A549 (cell line): ENCODE data around the gene M6PR. TPM values are rescaled to one million over a fixed set of nuclear protein-coding genes. Genes with fewer than 3 reads are reported as not detected.

Experiments
- ATAC-seq, 2 experiments: fragments of 200-7000 bp in 1 of 2; fragments of >200 bp in 1 of 2; cut with Nextera tagmentation in 1 of 2; cut with Tn5 transposase in 1 of 2; 3 replicates each; pipeline versions ENCODE4 v1.8.0 to v1.9.1; 2018 to 2020; ENCODE audit warnings: mild to moderate bottlenecking in 1 of 2, moderate library complexity in 1 of 2
- CTCF ChIA-PET: fragments of 300-600 bp; sonication (Branson Sonifier 250); formaldehyde crosslinking; extraction: SDS; loops from one replicate; lab custom pipeline; 2021; ENCODE audit warnings: antibody characterized with exemption, inconsistent platforms; lab: Yijun Ruan, JAX
- POLR2A ChIA-PET: fragments of 350-600 bp; formaldehyde crosslinking; extraction: SDS; loops from one replicate; lab custom pipeline; 2021; ENCODE audit warnings: antibody characterized with exemption, inconsistent platforms; lab: Yijun Ruan, JAX
- DNase-seq, 2 experiments: peaks; one replicate each; pipeline versions ENCODE4 v3.0.0 to v3.0.0-alpha.2; 2011 to 2016; ENCODE audit warnings: low read depth in 1 of 2, low spot score in 1 of 2
- FAIRE-seq: peaks from 2 replicates; lab custom pipeline; 2011; peaks lifted over from hg19 to GRCh38; lab: Jason Lieb, UNC
- H3K27ac ChIP-seq, 2 experiments: fragments of >200 bp; sonication (Bioruptor Twin); formaldehyde crosslinking; 3 replicates each; pipeline ENCODE4 v1.5.1; 2016 to 2017
- H3K4me1 ChIP-seq: fragments of >200 bp; sonication (Bioruptor Twin); formaldehyde crosslinking; 3 replicates; pipeline ENCODE4 v1.6.1; 2016
- H3K4me2 ChIP-seq: fragments of >200 bp; sonication (Bioruptor Twin); formaldehyde crosslinking; 3 replicates; pipeline ENCODE4 v1.6.1; 2016
- H3K4me3 ChIP-seq: fragments of >200 bp; sonication (Bioruptor Twin); formaldehyde crosslinking; 3 replicates; pipeline ENCODE4 v1.5.1; 2016
- H3K9me3 ChIP-seq: fragments of >200 bp; sonication (Bioruptor Twin); formaldehyde crosslinking; 3 replicates; pipeline ENCODE4 v1.6.1; 2016
- BHLHE40 ChIP-seq: IDR thresholded peaks from 2 replicates; pipeline ENCODE4 v1.6.1; 2012; ENCODE audit warnings: low read depth, low read length, inconsistent platforms
- CBX2 ChIP-seq: fragments of 200-600 bp; sonication (generic); IDR thresholded peaks from 2 replicates; pipeline ENCODE4 v1.6.1; 2016; ENCODE audit warnings: low read depth, mild to moderate bottlenecking, borderline replicate concordance
- CHD2 ChIP-seq: fragments of 150-350 bp; IDR thresholded peaks from 2 replicates; pipeline ENCODE4 v1.6.1; 2014; ENCODE audit warnings: low read length; ENCODE audit not compliant: partially characterized antibody
- EHMT2 ChIP-seq: fragments of 200-600 bp; sonication (generic); IDR thresholded peaks from 2 replicates; pipeline ENCODE4 v1.6.1; 2016; ENCODE audit warnings: antibody characterized with exemption, low read depth, mild to moderate bottlenecking, moderate library complexity
- ELK1 ChIP-seq: fragments of 150-350 bp; IDR thresholded peaks from 2 replicates; pipeline ENCODE4 v1.6.1; 2014; ENCODE audit warnings: low read depth, mild to moderate bottlenecking, low read length
- EP300 ChIP-seq, 2 experiments: fragments of >200 bp; sonication (Bioruptor Twin); formaldehyde crosslinking; IDR thresholded peaks; 2 replicates in 1 of 2; 3 replicates in 1 of 2; pipeline ENCODE4 v1.6.1; 2016 to 2017
- FOXS1 ChIP-seq: fragments of 250-450 bp; sonication (Bioruptor Pico); IDR thresholded peaks from 2 replicates; pipeline ENCODE4 v1.5.0; 2020; ENCODE audit warnings: mild to moderate bottlenecking, moderate library complexity
- HES2 ChIP-seq: fragments of >200 bp; sonication (Bioruptor Twin); formaldehyde crosslinking; IDR thresholded peaks from 2 replicates; pipeline ENCODE4 v1.6.1; 2016
- HEYL ChIP-seq: fragments of 250-450 bp; sonication (Bioruptor Pico); IDR thresholded peaks from 2 replicates; pipeline ENCODE4 v1.8.0; 2021; ENCODE audit warnings: mild to moderate bottlenecking, moderate library complexity
- JUN ChIP-seq, 2 experiments: fragments of >200 bp; sonication (Bioruptor Twin); formaldehyde crosslinking; IDR thresholded peaks; 2 replicates in 1 of 2; 3 replicates in 1 of 2; pipeline ENCODE4 v1.6.1; 2016 to 2017
- JUNB ChIP-seq: fragments of >200 bp; sonication (Bioruptor Twin); formaldehyde crosslinking; IDR thresholded peaks from 2 replicates; pipeline ENCODE4 v1.6.1; 2016
- KDM1A ChIP-seq: fragments of 200-600 bp; sonication (generic); IDR thresholded peaks from 2 replicates; pipeline ENCODE4 v1.6.1; 2016; ENCODE audit warnings: low read depth, mild to moderate bottlenecking
- KDM5A ChIP-seq: fragments of 200-600 bp; sonication (generic); IDR thresholded peaks from 2 replicates; pipeline ENCODE4 v1.6.1; 2016; ENCODE audit warnings: antibody characterized with exemption, mild to moderate bottlenecking
- NFE2L2 ChIP-seq: fragments of 150-350 bp; conservative IDR thresholded peaks from 2 replicates; pipeline ENCODE4 v1.6.1; 2014; ENCODE audit warnings: low read length
- NPAS2 ChIP-seq: fragments of 250-450 bp; sonication (Bioruptor Pico); IDR thresholded peaks from 2 replicates; pipeline ENCODE4 v1.8.0; 2022; ENCODE audit warnings: mild to moderate bottlenecking, moderate library complexity, borderline replicate concordance
- RAD21 ChIP-seq, 2 experiments: fragments of >200 bp in 1 of 2; sonication (Bioruptor Twin) in 1 of 2; formaldehyde crosslinking in 1 of 2; IDR thresholded peaks in 1 of 2; conservative IDR thresholded peaks in 1 of 2; 2 replicates in 1 of 2; 3 replicates in 1 of 2; pipeline ENCODE4 v1.6.1; 2012 to 2018; ENCODE audit warnings: inconsistent platforms in 1 of 2
- RARB ChIP-seq: fragments of 250-450 bp; sonication (Bioruptor Pico); IDR thresholded peaks from 2 replicates; pipeline ENCODE4 v1.8.0; 2021; ENCODE audit warnings: mild to moderate bottlenecking, moderate library complexity
- RCOR1 ChIP-seq: fragments of 150-350 bp; IDR thresholded peaks from 2 replicates; pipeline ENCODE4 v1.6.1; 2014; ENCODE audit warnings: antibody characterized with exemption, low read length, low read depth
- TP53 ChIP-seq: fragments of 250-450 bp; sonication (Bioruptor Pico); IDR thresholded peaks from 2 replicates; pipeline ENCODE4 v1.5.0; 2021; ENCODE audit warnings: mild to moderate bottlenecking, moderate library complexity
- USF2 ChIP-seq: fragments of 450-650 bp; IDR thresholded peaks from 2 replicates; pipeline ENCODE4 v1.6.1; 2014; ENCODE audit warnings: antibody characterized with exemption
- ZFP36 ChIP-seq: fragments of 450-650 bp; IDR thresholded peaks from 2 replicates; pipeline ENCODE4 v1.6.1; 2014; ENCODE audit warnings: borderline replicate concordance; ENCODE audit not compliant: partially characterized antibody
- WGBS: methylation state at CpG from one replicate; pipeline ENCODE4 v1.1.6; 2017; ENCODE audit errors: missing lambda C conversion rate; 5-methylcytosine and 5-hydroxymethylcytosine counted together
- polyA plus RNA-seq, 4 experiments: library from polyadenylated mRNA; depleted of rRNA in 3 of 4; stranded (reverse); fragments of >200 nt; fragmentation: RNase III in 1 of 4; extraction: RNeasy Plus Mini Kit Qiagen cat#74134 plus additional on column Dnase treatment in 1 of 4; gene quantifications; 2 replicates in 3 of 4; 3 replicates in 1 of 4; pipeline ENCODE4 v1.2.3, GENCODE V29; 2011 to 2017

M6PR gene
- polyA plus RNA-seq, 2 of the 4 experiments (the other 2 are of a cell fraction) = 162 to 187 TPM

GRCh38 chr12:8995021-8995775, 45.8 kb upstream of the M6PR start (continued):
- TF ChIP-seq USF2 (no peak), RAD21 (conservative IDR thresholded peaks at IDR 0.05 in 1 of 2, IDR thresholded peaks at IDR 0.05 in 1 of 2) (no peak), TP53 (CRISPR knock-in tag) (no peak)

GRCh38 chr12:8993827-8994226, 44.4 kb upstream of the M6PR start:
- Histone ChIP-seq H3K4me1 (no peaks in the 10 kb centered on the region), H3K4me2 (no peak overlapping the region), H3K4me3 (no peak overlapping the region), H3K27ac (no peak overlapping the region), H3K9me3 (no peaks in the 10 kb centered on the region)
- TF ChIP-seq CHD2 = no peak
- TF ChIP-seq HEYL (CRISPR knock-in tag) = no peak
- no peak for TF ChIP-seq KDM5A
- no peak for TF ChIP-seq BHLHE40
- TF ChIP-seq CBX2 = no peak
- TF ChIP-seq RCOR1 = no peak
- no peak for TF ChIP-seq JUN (IDR thresholded peaks at IDR 0.05)
- TF ChIP-seq NFE2L2 = no peak
- TF ChIP-seq NPAS2 (CRISPR knock-in tag) = no peak
- no peak for TF ChIP-seq FOXS1 (CRISPR knock-in tag)
- no peak for TF ChIP-seq EP300 (IDR thresholded peaks at IDR 0.05)
- TF ChIP-seq ELK1 = no peak
- TF ChIP-seq HES2 = no peak
- no peak for TF ChIP-seq EHMT2
- TF ChIP-seq KDM1A = no peak
- no peak for TF ChIP-seq ZFP36
- no peak for TF ChIP-seq RARB (CRISPR knock-in tag)
- FAIRE-seq (no peak), DNase-seq (no peak), ATAC-seq (no peak)
- ChIA-PET POLR2A (no interaction called here), CTCF (no interaction called here)
- 40% methylated on average over 3 of the region's 3 CpGs for WGBS

GRCh38 chr12:8991371-8992345, 42.2 kb upstream of the M6PR start:
- Histone ChIP-seq H3K4me1 (no peaks in the 10 kb centered on the region), H3K27ac (no peak overlapping the region), H3K4me2 (no peak overlapping the region), H3K9me3 (no peaks in the 10 kb centered on the region), H3K4me3 (no peak overlapping the region)
- FAIRE-seq (no peak), ATAC-seq (no peak), DNase-seq (no peak)
- no peak for TF ChIP-seq JUNB
- ChIA-PET CTCF (interaction anchor here (0.6 to 1.1 kb wide), 2 partner anchors 47 to 426 kb away, joined by 3 read pairs; no protein-coding TSS in a partner anchor), POLR2A (no interaction called here)
- WGBS = 54% methylated on average over 6 of the region's 6 CpGs
